HG03354 (cell line): ENCODE data around the gene MRPL39.

Experiments
- ATAC-seq: cut with Tn5 transposase; IDR thresholded peaks from one replicate; pipeline ENCODE4 v1.9.1; 2021; ENCODE audit warnings: mild to moderate bottlenecking; ENCODE audit not compliant: unreplicated experiment, poor library complexity, severe bottlenecking

Gene MRPL39

DNA sequence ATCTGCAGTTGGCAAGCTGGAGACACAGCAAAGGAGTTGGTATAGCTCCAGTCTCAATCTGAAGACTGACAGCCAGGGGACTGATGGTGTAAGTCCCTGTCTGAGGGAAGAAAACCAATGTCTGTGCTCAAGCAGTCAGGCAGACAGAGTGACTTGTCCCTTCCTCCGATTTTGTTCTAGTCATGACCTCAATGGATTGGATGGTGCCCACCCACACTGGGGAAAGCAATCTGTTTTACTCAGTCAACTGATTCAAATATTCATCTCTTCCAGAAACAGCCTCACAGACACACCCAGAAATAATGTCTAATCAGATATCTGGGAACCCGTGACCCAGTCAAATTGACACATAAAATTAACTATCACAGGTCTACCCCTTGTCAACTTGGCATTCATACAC, 11.9 kb upstream of the MRPL39 start:
- ATAC-seq = no peak

DNA sequence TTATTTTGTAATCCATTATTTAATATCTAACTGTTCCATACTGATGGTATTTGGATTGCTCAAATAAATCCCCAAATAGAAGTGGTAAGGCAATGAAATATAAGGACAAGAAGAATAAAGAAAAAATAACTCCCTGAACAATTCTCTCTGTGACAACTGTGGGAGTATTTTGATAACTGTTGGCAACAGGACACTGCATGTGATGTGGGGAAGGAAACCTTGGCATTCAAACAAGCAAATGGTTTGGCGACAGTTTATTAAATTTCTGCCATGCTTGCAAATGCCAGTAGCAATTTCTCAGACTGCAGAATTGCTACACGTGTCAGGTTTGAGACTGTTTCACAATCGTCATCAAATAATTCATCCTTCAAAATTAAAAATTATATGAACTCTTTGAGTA, 8.6 kb upstream of the MRPL39 start:
- ATAC-seq = no peak

DNA sequence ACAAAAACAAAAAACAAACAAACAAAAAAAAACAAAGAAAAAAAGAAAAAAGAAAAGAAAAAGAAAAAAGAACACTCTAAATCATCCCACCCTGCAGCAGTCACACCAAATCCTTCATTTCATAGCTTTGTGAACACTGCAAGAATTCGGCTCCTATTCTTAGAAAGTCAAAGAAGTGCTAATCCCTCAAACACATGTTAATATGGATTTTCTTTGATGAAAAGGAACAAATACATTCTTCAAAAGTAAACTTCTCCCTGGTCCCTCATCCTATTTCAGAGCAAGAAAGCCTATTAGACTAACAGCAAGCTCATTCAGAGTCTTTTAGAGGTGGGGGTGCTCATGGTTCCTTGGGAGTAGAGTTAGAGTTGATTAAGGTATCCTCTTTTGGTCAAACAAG, 7.2 kb upstream of the MRPL39 start:
- ATAC-seq = no peak

DNA sequence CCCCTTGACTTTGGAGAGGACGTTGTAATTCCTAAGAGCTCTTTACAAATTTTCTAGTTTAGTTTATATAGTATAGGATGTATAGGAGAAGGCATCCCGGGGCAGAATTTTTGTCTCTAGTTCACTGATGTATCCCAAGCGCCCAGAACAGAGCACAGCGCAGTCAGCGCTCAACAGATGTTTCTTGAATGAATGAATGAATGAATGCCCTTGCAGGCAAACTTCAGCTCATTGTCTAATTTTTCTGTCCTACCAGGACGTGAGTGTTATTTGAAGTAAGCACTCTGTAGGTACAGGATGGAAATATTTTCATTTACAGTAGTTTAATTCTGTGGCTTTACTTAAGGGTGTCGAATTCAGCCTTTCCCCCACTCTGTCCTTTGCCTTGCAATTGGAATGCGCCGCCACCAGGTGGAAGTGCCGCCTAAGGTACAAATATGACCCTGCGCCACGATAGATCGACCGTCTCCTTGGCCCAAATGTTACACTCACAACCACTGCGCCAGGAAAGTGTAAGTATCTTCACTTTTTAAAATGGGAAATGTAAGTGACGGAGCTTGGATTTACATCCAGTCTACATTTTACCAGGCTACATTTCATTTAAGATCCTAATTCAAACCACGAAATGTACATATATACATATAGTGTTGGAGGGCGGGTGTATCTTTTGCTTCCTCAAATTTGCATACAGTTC, 910 bp upstream of the MRPL39 start:
- peak; percentile 81 for ATAC-seq

DNA sequence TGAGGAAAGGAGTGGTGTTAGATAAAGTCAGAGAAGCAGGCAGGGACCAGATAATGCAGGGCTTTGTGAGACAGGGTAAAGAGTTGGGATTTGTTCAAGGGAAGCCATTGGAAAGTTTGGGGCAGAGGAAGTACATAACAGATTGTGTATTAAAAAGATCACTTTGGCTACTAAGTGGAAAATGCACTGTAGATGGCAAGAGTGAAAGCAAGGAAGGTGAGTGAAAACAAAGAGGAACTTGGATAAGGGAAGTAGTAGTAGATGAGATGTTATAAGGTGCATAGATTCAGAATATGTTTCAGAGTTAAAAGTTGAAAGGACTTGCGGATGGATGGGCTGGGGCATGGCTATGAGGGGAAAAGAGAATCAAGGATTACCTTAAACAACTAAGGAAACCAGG, 17.4 kb downstream of the MRPL39 start:
- ATAC-seq = no peak

DNA sequence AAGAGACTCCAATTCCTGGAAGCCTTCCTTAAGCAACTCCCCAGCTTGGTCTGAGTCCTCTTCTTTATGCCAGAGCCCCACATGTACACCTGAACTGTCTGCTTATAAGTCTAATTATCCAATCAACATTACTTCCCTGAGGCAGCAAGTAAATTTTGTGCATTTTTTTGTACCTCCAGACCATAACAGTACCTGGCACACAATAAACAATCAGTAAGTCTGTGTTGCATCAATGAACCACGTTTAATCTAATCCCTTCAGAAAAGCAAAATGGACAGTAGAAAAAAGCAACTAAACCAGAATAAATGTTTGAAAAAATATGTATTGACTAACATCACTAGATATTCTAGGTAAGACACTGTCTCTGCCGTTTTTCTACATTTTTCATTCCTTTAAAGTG, 20.5 kb downstream of the MRPL39 start:
- no peak for ATAC-seq

DNA sequence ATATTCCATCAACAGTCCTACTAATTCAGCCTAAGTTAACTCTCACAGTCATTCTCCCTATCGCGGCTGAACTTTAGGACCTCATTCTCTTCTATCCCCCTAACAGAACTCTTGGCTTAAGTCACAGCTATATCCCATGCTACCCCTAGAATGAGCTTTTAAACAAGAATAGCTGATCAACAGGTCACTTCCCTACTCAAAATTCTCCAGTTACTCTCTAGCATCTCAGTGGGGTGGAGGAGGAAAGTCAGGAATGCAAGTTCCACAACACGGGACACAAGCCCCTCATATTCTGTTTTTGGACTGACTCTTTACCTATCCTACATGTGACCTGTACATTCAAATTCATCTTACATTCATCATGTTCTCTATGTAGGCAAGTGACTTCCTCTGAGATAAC, 21.0 kb downstream of the MRPL39 start:
- ATAC-seq = no peak

DNA sequence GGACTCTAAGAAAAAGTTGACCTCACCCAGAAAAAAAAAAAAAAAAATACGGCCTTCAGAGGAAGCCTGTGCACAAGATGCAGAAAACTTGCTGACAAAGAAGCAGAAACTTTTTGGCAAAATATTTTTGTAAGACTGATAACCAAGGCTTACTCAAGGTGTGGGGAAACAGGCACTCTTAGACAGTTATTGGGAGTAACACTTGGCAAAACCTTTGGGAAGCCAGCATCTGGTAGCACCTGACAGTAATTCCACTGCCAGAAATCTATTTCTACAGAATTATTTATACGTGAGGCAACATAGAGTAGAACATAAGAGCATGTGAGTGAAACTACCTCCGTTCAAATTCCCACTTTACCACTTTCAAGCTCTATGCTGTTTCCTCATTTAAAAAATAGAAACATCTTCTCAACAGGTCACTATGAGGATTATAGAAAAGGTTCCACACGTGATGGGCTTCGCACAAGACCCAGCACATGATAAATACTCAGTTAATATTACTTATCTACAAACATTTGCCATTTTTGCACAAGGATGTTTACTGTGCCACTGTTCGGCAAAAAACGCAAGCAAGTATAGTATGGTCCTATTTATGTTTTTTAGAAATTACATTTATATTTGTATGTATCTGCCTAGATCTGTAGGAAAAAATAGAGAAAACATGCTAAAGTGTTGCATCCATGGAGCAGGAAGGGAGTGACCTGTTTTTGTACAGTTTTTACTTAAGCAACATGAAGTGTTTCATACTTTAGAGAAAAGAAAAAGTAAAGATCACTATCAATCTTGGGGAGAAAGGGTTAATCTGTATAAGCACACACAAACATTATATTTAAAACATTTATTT, 22.2 kb downstream of the MRPL39 start:
- no peak for ATAC-seq

DNA sequence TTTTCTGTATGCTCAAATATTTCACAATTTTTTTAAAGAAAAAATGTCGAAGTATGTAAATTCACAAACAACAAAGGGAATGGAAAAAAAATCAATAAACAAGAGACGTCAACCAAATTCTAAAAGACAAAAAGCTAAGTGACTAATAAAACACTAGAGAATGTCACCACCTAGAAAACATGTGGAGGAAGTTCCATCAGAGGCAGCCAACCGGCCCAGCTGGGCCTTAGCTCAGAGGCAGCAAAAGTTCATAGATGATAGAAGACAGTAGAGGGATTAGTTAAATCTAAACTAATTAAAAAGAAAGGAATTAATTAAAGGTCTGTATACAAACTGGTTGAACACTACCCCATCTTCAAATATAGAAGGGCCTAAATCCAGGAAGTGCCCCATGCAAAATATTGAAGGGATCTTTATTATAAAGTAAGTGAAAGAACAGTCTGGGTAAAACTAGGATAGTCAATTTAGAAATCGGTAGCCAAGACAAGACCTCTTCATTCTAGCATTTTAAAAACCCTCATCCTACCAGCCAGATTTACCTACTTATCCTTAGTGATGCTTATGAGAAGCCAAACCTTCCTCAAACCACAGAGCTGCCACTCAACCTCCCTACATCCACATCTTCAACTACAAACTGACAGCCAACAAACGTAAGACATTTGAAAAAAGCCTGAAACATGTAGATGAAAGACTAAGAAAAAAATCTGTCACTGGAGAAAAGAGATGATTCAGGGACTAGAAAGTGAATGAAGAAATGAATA, 23.7 kb downstream of the MRPL39 start:
- ATAC-seq = no peak

DNA sequence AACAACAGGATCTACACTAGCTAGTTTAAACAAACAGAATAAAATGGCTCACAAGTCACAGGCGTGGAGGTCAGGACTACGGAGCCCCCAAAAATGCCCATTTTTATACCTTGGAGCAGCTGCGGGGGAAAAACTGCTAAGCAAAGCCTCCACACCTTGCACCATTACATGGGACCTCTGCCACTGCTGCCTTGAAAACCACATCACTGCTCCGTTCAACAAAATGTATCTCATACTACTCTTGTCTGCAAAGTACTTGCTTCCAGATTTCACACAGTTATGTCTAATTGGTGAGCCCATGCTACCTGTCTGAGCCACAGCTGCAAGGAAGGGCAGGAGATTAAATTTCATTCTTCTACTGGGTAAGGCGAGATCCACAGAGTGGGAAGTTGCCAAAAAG, 24.4 kb downstream of the MRPL39 start:
- ATAC-seq = no peak

DNA sequence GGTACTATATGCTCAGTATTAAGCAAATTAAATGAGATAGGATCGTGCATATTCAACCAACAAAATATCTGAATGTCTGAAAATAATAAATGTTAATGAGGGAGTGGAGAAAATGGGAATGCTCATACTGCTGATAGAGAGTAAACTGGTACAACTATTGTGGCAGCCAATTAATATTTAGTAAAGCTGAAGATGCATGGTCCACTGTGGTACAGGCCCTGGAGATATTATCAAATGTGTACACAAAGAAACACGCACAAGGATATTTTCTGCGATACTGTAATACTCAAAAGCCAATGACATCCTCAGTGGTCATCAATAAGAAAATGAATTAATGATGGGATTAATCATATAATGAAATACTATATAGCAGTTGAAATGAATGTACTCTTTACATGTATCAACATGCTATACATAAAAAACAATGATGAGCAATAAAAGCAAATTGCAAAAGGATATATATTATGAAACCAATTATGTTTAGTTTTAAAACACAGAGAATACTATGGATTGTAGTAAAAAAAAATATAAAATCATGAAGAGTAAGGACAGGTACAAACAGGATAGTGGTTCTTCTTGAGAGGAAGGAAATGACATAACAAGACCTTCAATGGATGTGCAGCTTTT, 25.0 kb downstream of the MRPL39 start:
- no peak for ATAC-seq

DNA sequence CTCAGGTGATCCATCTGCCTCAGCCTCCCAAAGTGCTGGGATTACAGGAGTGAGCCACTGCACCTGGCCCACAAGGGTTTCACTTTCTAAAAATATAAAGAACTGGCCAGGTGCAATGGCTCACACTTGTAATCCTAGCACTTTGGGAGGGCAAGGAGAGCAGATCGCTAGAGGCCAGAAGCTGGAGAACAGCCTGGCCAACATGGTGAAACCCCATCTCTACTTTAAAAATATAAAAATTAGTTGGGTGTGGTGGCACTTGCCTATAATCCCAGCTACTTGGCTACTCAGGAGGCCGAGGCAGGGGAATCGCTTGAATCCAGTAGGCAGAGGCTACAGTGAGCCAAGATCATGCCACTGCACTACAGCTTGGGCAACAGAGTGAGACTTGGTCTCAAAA, 25.7 kb downstream of the MRPL39 start:
- no peak for ATAC-seq

DNA sequence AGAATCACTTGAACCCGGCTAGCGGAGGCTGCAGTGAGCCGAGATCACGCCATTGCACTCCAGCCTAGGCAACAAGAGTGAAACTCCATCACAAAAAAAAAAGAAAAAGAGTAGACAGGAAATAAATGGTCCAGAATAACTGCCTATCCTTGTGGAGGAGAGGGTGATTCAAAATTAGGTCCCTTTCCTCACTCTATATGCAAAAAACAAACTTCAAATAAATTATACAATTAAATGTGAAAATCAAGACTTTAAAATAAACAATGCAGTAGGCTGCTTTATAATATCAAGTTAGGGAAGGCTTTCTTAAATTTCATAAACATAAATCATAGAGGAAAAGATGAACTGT, 26.4 kb downstream of the MRPL39 start:
- ATAC-seq = no peak

DNA sequence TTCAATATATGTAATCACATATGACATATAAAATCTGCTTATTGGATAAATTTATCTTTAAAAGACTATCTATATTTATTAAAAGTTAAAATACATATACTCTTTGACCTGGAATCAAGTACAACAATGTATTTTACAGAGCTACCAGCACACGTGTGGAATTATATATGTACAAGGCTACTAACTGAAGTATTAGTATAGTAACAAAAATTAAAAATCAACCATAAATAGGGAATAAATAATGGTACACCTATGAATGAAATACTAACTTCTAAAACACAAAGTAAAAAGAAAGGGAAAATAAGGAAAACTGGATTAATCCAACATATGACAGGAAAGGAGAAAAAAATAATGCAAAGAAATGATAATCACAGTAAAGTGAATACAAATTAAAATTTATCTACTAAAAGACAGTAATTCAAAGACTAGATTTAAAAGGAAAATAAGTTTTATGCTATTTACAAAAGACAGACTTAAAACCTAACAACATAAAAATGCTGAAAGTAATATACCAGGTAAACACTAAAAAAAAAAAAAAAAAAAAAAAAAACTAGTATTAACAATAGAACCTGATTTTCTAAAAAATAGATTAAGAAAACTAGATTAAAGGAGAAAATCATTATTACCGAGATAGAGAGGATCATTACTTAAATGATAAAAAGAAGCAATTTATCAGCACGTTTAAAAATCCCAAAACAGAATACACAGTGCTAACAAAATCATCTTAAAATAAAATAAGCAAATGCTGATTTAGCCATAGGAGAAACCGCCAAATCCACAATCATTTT, 27.9 kb downstream of the MRPL39 start:
- no peak for ATAC-seq

DNA sequence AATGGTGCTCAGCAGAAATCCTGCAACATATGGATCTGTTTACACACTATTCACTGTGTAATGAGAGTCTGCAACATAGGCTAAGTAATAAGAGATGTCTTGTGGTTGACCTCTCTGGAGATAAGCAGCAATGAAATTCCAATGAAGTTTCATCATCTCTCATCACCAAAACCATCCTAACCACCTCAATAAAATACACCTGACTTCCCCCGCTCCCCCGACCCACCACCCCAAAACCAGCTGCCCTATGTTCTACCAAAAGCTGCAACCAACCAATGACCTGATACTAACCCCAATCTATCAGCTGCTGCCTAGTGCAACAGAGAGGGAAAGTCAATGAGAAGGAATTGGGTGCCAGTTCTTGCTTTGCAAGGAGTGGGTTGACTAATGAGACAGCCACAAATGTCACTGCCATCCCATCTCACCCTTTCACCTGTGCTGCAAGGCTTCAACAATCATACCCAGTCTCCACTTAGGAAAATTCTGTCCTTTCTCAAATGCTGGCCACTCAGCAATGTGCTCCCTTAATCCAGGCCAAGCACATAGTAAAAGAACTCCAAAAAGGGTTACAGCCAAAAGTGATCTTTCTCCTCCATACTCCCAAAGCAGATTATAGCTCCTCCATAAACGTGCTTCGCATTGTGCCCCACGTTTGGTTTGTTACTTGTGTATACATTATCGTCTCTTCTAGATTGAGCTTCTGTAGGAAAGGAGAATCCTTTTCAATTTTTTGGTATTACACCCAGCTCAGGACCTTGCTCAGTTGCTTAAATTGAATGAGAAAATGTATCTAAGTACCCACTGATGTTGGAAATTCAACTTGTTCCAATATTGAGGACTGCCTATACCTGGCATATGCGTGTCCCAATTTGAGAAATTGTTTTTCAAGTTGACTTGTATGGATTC, 29.0 kb downstream of the MRPL39 start:
- peak; percentile 30 for ATAC-seq

DNA sequence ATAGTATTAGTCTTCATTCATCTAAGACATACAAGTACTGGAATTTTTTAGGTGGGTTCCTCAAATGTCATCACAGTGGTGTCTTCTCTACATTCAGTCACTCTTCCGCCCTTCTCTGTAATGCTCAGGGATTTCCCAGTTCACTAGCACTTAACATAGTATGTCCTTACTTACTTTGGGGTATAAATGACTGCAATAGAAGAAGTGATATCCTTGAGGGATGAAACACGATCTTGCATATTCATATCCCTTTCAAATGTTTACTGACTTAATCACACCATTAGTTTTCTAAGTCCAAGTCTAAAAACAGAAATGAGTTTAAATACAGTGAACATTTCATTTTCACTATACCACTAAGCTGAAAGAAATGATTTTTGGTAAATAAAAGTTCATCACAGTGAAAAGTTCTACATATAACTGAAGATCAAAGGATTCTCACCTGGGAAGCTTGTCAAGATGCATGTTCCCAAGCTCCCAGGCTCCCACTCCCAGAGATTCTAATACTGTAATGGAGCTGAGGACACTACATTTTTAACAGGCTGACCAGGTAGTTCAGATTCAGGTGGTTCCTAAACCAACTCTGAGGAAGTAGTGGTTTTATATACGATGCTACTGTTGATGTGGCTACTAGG, 29.7 kb downstream of the MRPL39 start:
- peak; percentile 9 for ATAC-seq

DNA sequence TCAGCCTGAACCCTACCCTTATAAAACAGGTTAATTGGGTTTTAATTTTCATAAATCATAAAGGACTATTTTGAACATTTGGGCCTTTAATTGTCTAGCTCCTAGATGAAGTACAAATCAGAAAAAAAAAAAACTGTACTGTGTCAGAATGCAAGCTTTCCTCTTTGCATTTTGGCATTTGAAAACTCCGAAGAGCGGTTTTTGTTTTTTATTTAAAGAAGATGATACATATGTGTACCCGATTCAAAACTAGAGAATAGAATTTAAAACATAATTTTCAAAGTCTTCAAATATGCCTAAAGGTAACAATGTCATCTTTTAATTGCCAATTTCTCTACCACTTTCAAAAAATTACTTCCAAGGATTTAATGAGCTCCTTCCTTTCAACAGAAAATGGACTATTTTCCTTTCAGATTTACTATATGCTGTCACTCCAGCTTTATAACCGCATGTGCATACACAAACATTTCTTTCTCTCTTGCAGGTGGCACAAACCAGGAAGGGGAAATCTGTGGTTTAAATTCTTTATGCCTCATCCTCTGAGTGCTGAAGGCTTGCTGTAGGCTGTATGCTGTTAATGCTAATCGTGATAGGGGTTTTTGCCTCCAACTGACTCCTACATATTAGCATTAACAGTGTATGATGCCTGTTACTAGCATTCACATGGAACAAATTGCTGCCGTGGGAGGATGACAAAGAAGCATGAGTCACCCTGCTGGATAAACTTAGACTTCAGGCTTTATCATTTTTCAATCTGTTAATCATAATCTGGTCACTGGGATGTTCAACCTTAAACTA, 33.7 kb downstream of the MRPL39 start:
- ATAC-seq = peak; percentile 32
